C4-2B (cell line): ENCODE data around the gene RPL4.

ENCODE experiments used
- CTCF ChIP-seq: fragments of 450-650 bp; conservative IDR thresholded peaks from 2 replicates; pipeline ENCODE4 v1.5.1; 2017; ENCODE audit warnings: mild to moderate bottlenecking
- ZFX ChIP-seq: fragments of 450-650 bp; IDR thresholded peaks from 2 replicates; pipeline ENCODE4 v1.6.1; 2017

- TF ChIP-seq CTCF (no peak), ZFX (no peak)
These were observed 9.9 kb upstream of the RPL4 start for GRCh38 chr15:66514586-66514985.
